Measurements from ENCODE around the gene RAP1GAP2. TPM values are rescaled to one million over a fixed set of nuclear protein-coding genes. Genes with fewer than 3 reads are reported as not detected.
"Not testable (repeated sequence)": the region's sequence is repeated elsewhere in the genome, so short reads cannot be mapped to it uniquely, and the experiment has no call there.

RAP1GAP2 gene
- total RNA-seq, 2 experiments from 2014 or later = 0.81 to 0.86 TPM

DNA sequence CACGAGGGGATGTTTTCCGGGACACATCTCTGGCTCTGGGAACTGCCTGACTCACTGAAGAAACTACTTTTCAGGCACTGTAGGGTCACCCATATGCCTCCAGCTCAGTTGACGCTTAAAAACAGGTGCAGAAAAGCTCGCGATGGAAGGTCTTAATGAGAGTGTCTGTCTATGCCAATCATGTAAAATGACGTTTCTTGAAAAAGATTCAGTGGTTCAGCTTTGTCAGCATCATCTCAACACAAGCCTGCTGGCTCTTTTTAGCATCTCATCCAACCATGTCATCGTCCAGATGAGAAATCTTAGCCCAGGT is 239.7 kb downstream of the RAP1GAP2 start:
- Mint-ChIP-seq H3K36me3 (ENCODE audit: low read depth) (no peaks in the 10 kb centered on the region), H3K27ac (no peak overlapping the region), H3K4me1 (ENCODE audit: low read depth) (peaks cover 9% of the 10 kb centered on the region), H3K9me3 (no peaks in the 10 kb centered on the region), H3K27me3 (ENCODE audit: low read depth) (peaks cover 4% of the 10 kb centered on the region), H3K4me3 (no peak overlapping the region)
- DNase-seq = no peak
- CTCF ChIA-PET = no interaction called here
- intact Hi-C loops (cut with micrococcal nuclease) = no loop called here

DNA sequence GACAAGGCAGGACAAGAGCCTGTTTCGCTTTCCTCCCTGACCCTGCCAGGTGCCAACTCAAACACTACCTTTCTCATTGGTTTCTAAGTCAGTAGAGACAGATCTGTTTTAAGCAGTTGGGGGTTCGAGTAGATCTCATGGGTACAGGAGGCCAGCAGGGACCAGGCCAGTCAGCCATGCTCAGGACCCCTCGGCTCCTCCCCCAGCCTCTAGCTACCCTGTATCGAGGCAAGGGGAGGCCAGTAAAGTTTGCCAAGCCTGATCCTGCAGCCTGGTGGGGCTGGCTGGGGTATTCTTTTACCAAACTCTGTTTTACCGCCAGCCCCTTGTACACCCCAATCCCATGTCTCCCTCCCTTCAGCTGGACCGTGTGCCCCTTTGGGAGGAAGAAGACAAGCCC is 240.6 kb downstream of the RAP1GAP2 start:
- peaks cover 9% of the 10 kb centered on the region for H3K4me1 Mint-ChIP-seq (ENCODE audit: low read depth)
- no peaks in the 10 kb centered on the region for H3K9me3 Mint-ChIP-seq
- no peak overlapping the region for H3K4me3 Mint-ChIP-seq
- no peak overlapping the region for H3K27ac Mint-ChIP-seq
- H3K27me3 Mint-ChIP-seq (ENCODE audit: low read depth) = peaks cover 8% of the 10 kb centered on the region
- CTCF ChIA-PET = no interaction called here
- no peak for DNase-seq
- intact Hi-C loops (cut with micrococcal nuclease) = no loop called here
- H3K36me3 Mint-ChIP-seq (ENCODE audit: low read depth) = no peaks in the 10 kb centered on the region

DNA sequence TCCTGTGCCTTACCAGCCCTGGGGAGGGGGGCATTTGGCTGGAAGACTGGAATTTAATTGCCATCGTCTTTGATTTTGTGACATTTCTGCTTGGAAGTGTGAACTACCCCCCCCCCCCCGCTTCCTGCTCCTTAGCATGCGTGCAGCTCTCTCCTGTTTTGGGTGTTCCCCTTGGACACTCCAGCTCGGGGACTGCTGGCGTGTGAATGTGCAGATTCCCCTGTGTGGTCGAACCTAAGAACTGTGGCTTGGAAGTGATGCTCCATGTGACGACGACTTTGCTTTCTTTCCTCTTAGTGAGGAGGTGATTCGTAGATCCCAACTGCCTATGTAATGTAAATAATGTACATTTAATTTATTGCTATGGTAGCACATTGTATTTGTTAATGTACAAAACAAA is 241.0 kb downstream of the RAP1GAP2 start:
- DNase-seq = no peak
- CTCF ChIA-PET = interaction anchor here (0.6 kb wide), 1 partner anchor 755 kb away, joined by 3 read pairs; no protein-coding TSS in a partner anchor
- no peaks in the 10 kb centered on the region for H3K36me3 Mint-ChIP-seq (ENCODE audit: low read depth)
- peaks cover 12% of the 10 kb centered on the region for H3K27me3 Mint-ChIP-seq (ENCODE audit: low read depth)
- H3K4me1 Mint-ChIP-seq (ENCODE audit: low read depth) = peaks cover 9% of the 10 kb centered on the region
- H3K9me3 Mint-ChIP-seq = no peaks in the 10 kb centered on the region
- no peak overlapping the region for H3K4me3 Mint-ChIP-seq
- intact Hi-C loops (cut with micrococcal nuclease) = no loop called here
- H3K27ac Mint-ChIP-seq = no peak overlapping the region

DNA sequence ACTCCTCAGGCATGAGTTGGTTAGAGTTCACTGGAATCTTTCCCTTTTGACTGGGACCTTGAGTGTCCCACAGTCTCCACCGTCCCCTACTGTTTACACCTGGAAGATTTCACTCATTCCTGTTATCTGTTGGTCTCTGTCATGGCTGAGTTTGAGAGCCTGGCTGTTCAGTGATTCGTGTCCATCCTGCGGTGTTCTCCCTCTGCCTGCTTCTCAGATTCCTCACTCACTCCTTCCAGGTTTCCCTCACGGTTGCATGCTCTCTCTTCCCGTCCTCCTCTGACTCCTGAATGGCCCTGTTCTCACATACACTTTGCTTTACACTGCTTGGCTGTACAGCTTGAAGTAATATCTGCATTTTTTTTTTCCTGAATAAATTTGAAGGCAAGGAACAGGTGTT is 242.7 kb downstream of the RAP1GAP2 start:
- peaks cover 15% of the 10 kb centered on the region for H3K27me3 Mint-ChIP-seq (ENCODE audit: low read depth)
- peaks cover 9% of the 10 kb centered on the region for H3K4me1 Mint-ChIP-seq (ENCODE audit: low read depth)
- intact Hi-C loops (cut with micrococcal nuclease) = no loop called here
- H3K9me3 Mint-ChIP-seq = peaks cover 7% of the 10 kb centered on the region
- H3K36me3 Mint-ChIP-seq (ENCODE audit: low read depth) = peaks cover 1% of the 10 kb centered on the region
- no peak for DNase-seq
- no peak overlapping the region for H3K4me3 Mint-ChIP-seq
- CTCF ChIA-PET = interaction anchor here (1.9 kb wide), 1 partner anchor 10 kb away, joined by 6 read pairs; no protein-coding TSS in a partner anchor
- H3K27ac Mint-ChIP-seq = no peak overlapping the region

DNA sequence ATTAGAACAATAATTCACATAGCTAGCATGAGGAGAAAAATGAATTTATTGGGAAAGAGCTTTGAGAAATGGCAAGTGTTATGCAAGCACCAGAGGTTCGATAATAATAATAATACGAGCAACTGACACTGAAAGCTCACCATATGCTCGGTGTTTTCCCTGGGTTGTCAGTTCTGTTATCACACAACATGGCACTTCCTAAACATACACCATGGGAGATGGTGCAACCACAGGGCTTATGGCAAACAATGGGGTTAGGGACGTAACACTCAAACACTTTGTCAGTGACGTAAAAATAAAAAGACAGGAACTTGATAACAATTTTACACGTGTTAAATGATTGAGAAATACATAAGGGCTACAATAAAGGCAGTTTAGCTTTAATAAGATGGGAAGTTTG is 243.5 kb downstream of the RAP1GAP2 start:
- Mint-ChIP-seq H3K9me3 (peaks cover 11% of the 10 kb centered on the region), H3K4me1 (ENCODE audit: low read depth) (peaks cover 9% of the 10 kb centered on the region), H3K4me3 (peak overlapping the region; percentile 19), H3K27ac (no peak overlapping the region), H3K36me3 (ENCODE audit: low read depth) (peaks cover 1% of the 10 kb centered on the region), H3K27me3 (ENCODE audit: low read depth) (peaks cover 17% of the 10 kb centered on the region)
- intact Hi-C loops (cut with micrococcal nuclease) = no loop called here
- CTCF ChIA-PET = interaction anchor here (0.6 to 1.9 kb wide), 2 partner anchors 9 to 191 kb away, joined by 3 to 6 read pairs; no protein-coding TSS in a partner anchor
- DNase-seq = peak; percentile 20

DNA sequence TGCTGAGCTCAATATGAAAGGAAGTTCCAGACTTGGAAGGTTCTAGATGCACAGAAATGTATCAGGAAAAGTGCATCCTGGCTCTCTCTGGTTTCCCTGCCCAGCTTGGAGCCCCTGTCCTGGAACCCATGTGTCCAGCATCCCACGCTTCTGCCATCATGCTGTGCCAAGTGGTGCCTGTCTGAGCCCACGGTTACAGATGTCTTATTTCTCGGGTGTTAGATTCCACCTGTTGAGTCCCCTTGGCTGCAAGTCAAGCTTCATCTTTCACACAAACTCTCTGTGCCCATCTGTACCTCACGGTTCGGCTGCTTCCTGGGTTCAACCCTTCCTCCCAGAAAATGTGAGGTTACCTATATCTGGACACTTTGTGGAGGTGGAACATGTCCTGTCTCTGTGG is 244.6 kb downstream of the RAP1GAP2 start:
- H3K4me1 Mint-ChIP-seq (ENCODE audit: low read depth) = peaks cover 9% of the 10 kb centered on the region

DNA sequence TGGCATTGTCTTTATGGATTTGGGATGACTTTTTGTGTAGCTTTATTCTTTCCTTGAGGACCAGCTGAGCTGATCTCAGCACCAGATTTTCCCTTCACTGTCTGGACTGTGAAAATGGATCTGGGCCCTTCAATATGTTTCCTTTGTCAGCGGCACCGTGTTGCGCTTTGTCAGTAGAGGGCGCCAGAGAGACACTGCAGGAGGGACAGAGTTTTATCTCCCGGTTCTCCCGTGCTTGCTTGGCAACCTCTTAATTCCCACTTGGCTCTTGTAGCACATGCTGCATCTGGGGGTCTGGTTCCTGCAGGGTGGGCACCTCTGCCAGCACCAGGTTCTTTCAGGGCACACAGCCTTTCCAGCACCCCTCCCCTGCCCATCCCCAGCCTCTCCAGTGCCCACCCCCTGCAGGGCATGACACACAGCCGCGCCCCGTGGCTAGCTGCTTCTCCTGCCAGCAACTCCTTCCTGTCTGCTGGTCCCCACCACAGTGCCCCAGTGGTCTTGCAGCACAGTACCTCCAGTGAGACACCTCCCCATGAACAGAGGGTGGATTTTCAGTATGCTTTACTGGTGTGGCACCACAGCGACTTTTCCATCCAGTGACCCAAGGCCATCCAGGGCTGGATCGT is 247.6 kb downstream of the RAP1GAP2 start:
- intact Hi-C loops (cut with micrococcal nuclease) = no loop called here

More for the DNA sequence above, 244.6 kb downstream of the RAP1GAP2 start:
- Mint-ChIP-seq H3K9me3 (peaks cover 11% of the 10 kb centered on the region), H3K36me3 (ENCODE audit: low read depth) (peaks cover 1% of the 10 kb centered on the region), H3K27me3 (ENCODE audit: low read depth) (peaks cover 17% of the 10 kb centered on the region), H3K4me3 (no peak overlapping the region), H3K27ac (no peak overlapping the region)
- CTCF ChIA-PET = no interaction called here
- intact Hi-C loops (cut with micrococcal nuclease) = no loop called here
- DNase-seq = no peak

DNA sequence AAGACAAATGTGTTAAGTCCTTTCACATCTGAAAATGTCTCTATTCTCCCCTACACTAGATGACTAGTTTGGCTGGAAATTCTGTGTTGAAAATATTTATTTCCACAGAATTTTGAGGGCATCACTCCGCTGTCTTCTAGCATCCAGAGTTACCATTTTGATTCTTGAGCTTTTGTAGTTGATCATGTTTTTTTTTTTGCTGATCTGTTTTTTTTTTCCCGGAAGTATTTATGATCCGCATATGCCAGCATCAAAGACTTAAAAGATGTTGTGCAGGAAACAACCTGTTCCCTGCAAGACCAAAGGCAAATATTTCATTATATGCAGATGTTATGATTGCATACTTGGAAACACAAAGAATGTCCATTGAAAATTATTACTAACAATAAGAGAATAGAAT is 250.5 kb downstream of the RAP1GAP2 start:
- intact Hi-C loops (cut with micrococcal nuclease) = loop anchor here (5.0 kb wide), 2 partner anchors 781 to 801 kb away; partner anchors contain the start of gene NCBP3
- Mint-ChIP-seq H3K4me1 (ENCODE audit: low read depth) (peaks cover 10% of the 10 kb centered on the region), H3K27ac (no peak overlapping the region), H3K4me3 (no peak overlapping the region), H3K9me3 (peaks cover 11% of the 10 kb centered on the region), H3K36me3 (ENCODE audit: low read depth) (peaks cover 1% of the 10 kb centered on the region), H3K27me3 (ENCODE audit: low read depth) (peaks cover 10% of the 10 kb centered on the region)
- CTCF ChIA-PET = interaction anchor here (0.6 to 0.7 kb wide), 2 partner anchors 122 to 610 kb away, joined by 3 to 5 read pairs; no protein-coding TSS in a partner anchor
- DNase-seq = no peak

More for the DNA sequence above, 247.6 kb downstream of the RAP1GAP2 start:
- Mint-ChIP-seq H3K9me3 (peaks cover 11% of the 10 kb centered on the region), H3K4me3 (no peak overlapping the region), H3K4me1 (ENCODE audit: low read depth) (peaks cover 15% of the 10 kb centered on the region), H3K27me3 (ENCODE audit: low read depth) (peaks cover 17% of the 10 kb centered on the region), H3K27ac (no peak overlapping the region), H3K36me3 (ENCODE audit: low read depth) (peaks cover 1% of the 10 kb centered on the region)
- CTCF ChIA-PET = interaction anchor here (0.7 kb wide), 2 partner anchors 13 to 602 kb away, joined by 3 read pairs; no protein-coding TSS in a partner anchor
- DNase-seq = peak; percentile 53

DNA sequence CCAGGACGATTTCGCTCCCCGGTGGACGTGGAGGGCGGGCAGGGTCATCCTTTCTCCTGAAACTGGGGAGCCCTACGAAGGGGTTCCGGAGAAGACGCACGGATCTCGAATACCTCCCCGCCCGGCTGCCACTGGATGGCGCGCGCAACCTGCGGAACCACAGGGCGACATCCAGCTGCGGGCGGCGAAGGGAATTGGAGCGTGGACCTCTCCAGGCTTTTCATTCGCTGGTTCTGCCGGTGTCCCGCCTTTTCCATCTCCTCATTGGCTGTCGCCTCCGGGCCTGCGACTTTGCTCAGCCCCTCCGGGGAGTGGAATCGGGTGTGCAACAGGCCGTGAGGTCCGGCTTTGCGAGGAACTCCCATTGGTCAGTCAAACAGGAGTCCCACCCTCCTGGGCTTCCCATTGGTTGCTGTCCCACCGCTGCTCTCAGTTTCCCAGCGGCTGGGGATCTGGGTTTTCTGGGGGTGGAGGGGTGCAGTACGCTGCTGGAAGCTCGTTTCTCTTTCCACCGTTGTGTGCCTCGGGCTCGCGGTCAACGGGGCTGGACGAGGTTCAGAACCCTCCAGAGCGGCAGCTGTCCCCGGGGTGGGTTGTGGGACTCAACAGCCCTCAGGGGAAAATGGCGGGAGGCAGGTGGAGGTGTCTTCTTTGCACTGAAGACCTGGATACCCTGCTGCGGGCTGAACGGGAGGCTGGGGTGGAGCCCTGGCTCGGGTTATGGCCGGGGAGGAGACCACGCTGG is 252.7 kb downstream of the RAP1GAP2 start:
- peaks cover 5% of the 10 kb centered on the region for H3K9me3 Mint-ChIP-seq
- intact Hi-C loops (cut with micrococcal nuclease) = loop anchor here (5.0 kb wide), 2 partner anchors 778 to 798 kb away; partner anchors contain the start of gene NCBP3
- H3K4me3 Mint-ChIP-seq = peak overlapping the region; percentile 91
- peak overlapping the region; percentile 87 for H3K27ac Mint-ChIP-seq
- no peaks in the 10 kb centered on the region for H3K36me3 Mint-ChIP-seq (ENCODE audit: low read depth)
- peak; percentile 97 for DNase-seq
- CTCF ChIA-PET = interaction anchor here (0.6 to 2.0 kb wide), 6 partner anchors 9 to 599 kb away, joined by 3 to 6 read pairs (median 4); no protein-coding TSS in a partner anchor
- peaks cover 3% of the 10 kb centered on the region for H3K27me3 Mint-ChIP-seq (ENCODE audit: low read depth)
- H3K4me1 Mint-ChIP-seq (ENCODE audit: low read depth) = peaks cover 10% of the 10 kb centered on the region

DNA sequence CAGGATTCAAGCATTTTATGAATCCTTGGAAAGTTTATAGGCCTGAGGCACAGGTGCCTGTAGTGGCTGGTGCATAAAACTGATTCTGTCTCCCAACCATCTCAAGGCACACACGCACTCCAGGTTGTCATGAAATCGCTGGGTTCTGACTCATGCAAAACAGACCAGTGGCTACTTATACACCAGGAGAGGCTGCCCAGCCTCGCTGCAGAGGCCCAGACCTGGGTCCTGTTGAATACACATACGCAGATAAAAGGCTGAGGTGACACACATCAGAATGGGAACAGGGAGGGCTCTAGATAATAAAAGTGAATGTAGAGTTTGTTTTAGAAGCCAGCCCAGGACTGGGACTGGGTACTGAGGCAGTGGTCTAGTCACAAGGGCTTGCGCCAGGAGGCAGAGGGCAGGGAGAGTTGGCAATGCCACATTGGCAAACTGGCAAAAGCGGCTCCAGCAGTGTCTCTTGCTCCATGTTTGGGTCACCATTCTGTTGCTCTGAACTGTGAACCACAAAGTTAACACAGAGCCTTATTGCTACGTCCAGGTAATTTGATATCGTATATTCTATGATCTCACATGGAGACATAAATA is 253.6 kb downstream of the RAP1GAP2 start:
- H3K9me3 Mint-ChIP-seq = no peaks in the 10 kb centered on the region
- no peak for DNase-seq
- CTCF ChIA-PET = interaction anchor here (1.6 to 2.0 kb wide), 3 partner anchors 10 to 598 kb away, joined by 5 to 6 read pairs (median 5); no protein-coding TSS in a partner anchor
- intact Hi-C loops (cut with micrococcal nuclease) = loop anchor here (5.0 kb wide), 2 partner anchors 778 to 798 kb away; partner anchors contain the start of gene NCBP3
- no peaks in the 10 kb centered on the region for H3K27me3 Mint-ChIP-seq (ENCODE audit: low read depth)
- peak overlapping the region; percentile 91 for H3K4me3 Mint-ChIP-seq
- peaks cover 10% of the 10 kb centered on the region for H3K4me1 Mint-ChIP-seq (ENCODE audit: low read depth)
- H3K27ac Mint-ChIP-seq = no peak overlapping the region
- H3K36me3 Mint-ChIP-seq (ENCODE audit: low read depth) = no peaks in the 10 kb centered on the region

DNA sequence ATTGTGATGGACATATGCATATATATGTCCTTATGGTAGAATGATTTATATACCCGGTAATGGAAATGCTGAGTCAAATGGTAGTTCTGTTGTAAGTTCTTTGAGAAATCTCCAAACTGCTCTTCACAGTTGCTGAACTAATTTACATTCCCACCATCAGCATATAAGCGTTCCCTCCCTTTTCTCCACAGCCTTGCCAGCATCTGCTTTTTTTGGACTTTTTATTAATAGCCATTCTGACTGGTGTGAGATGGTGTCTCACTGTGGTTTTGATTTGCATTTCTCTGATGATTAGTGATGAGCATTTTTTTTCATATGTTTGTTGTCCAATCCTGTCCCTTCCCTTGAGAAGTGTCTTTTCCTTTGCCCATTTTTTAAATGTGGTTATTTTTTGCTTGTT is 258.6 kb downstream of the RAP1GAP2 start:
- DNase-seq; H3K36me3 Mint-ChIP-seq (ENCODE audit: low read depth); H3K4me1 Mint-ChIP-seq (ENCODE audit: low read depth); H3K4me3 Mint-ChIP-seq; H3K9me3 Mint-ChIP-seq; H3K27me3 Mint-ChIP-seq (ENCODE audit: low read depth); intact Hi-C loops (cut with micrococcal nuclease); CTCF ChIA-PET; H3K27ac Mint-ChIP-seq: not testable (repeated sequence)

DNA sequence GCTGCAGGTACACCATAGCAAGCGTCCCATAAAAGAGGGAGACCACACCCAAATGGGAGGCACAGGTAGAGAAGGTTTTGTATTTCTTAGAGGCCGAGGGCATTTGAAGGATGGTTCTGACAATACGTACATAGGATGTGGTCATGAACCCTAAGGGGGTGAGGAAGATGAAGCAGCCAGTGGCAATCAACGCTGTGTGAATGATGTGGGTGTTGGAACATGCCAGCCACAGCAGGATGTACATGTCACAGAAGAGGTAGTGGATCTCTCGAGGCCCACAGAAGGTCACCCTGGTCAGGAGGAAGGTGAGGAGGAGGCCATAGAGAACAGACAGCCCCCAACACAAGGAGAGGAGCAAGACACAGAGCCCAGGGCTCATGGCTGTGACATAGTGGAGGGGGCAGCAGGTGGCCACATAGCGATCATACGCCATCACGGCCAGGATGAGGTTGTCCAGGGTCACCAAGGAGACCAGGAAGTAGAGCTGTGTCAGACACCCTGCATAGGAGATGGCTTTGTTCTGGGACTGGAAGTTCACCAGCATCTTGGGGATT is 266.7 kb downstream of the RAP1GAP2 start:
- intact Hi-C loops (cut with micrococcal nuclease); H3K36me3 Mint-ChIP-seq (ENCODE audit: low read depth); DNase-seq; H3K4me3 Mint-ChIP-seq; H3K27ac Mint-ChIP-seq; H3K4me1 Mint-ChIP-seq (ENCODE audit: low read depth); H3K9me3 Mint-ChIP-seq; H3K27me3 Mint-ChIP-seq (ENCODE audit: low read depth); CTCF ChIA-PET: not testable (repeated sequence)
